GM12865 (cell line): ENCODE results near the gene ADNP.

Experiments
- DNase-seq: peaks from one replicate; pipeline ENCODE4 v3.0.0; 2010; ENCODE audit warnings: low read depth
- H3K4me3 ChIP-seq: 2 replicates; pipeline ENCODE4 v1.5.1; 2011; ENCODE audit warnings: mild to moderate bottlenecking, low read depth, low read length, control low read depth
- CTCF ChIP-seq: IDR thresholded peaks from 2 replicates; pipeline ENCODE4 v1.5.1; 2011; ENCODE audit warnings: low read length, control low read depth, low read depth, inconsistent platforms; ENCODE audit not compliant: insufficient read depth; ENCODE audit errors: missing control alignments

Gene ADNP

DNA sequence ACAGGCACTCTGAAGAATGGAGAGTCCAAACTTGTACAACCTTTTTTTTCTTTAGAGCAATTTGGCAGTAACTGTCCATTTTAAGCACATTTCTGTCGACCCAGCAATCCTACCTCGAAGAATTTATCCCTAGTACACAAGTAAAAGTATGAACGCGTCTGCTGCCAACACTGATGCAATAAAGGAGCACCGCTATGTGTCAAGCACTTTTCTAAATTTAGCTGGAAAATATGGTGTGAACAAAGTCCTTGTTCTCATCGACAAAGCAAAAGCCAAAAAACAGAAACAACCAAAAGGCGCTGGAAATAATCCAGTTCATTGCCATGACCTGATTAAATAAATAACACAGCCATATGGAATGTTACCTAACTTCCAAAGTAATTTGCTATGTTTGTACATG is 26.0 kb upstream of the ADNP start:
- no peak for TF ChIP-seq CTCF
- DNase-seq: no peak
- peak overlapping the region; percentile 96 for H3K4me3 ChIP-seq

DNA sequence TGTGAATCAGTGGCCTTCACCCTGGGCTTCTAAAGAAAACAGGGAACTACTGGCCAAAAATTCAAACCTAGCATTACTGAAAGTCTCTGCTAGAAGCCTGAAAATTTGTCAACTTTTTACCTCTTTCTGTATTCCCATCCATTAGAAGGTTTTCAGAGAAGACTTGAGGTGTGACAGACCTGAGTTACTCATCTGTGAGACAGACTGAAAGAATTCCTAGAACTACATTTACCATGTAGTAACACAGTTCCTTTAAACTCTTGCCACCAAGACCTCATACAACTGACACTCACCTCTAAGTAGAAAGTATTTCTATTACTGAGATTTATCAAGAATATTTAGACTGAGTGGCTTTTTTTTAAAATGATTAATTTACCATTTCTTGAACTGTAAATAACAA is 22.6 kb upstream of the ADNP start:
- no peak overlapping the region for H3K4me3 ChIP-seq
- TF ChIP-seq CTCF: no peak
- no peak for DNase-seq

GRCh38 chr20:50953196-50953595 is 22.0 kb upstream of the ADNP start:
- DNase-seq: no peak
- H3K4me3 ChIP-seq: no peak overlapping the region
- no peak for TF ChIP-seq CTCF

DNA sequence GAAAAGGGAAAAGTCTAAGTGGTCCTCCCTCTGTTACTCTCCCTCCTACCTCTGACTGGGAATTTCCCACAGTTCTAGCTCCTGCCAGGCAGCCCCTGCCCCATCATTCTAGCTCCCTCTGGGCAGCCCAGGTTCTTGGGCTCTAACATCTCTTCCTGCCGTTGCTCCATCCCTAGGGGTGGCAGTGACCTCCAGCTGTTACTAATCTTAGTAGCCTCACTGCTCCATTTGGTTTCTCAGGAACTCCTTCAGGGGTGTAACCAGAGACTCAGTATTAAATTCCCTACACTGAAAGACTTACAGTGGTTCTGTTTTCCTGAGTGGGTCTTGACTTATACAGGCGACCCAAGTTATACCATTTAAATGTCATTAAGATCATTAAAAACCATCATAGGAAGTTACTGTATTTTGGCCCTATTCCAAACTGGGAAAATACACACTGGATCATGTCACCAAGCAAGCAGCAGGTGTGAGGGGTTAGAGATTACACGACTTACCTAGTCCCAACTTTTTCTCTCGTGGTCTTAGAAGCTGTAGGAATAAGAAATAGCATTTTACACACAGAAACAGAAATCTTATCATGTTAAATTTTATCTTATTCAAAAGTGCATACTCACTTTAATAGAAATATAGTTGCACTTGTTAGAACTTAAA is 17.0 kb upstream of the ADNP start:
- H3K4me3 ChIP-seq: no peak overlapping the region
- DNase-seq: no peak

GRCh38 chr20:50943069-50943468 is 11.8 kb upstream of the ADNP start:
- H3K4me3 ChIP-seq: no peak overlapping the region
- TF ChIP-seq CTCF: no peak
- no peak for DNase-seq

More for the DNA sequence above, 17.0 kb upstream of the ADNP start:
- TF ChIP-seq CTCF: no peak

DNA sequence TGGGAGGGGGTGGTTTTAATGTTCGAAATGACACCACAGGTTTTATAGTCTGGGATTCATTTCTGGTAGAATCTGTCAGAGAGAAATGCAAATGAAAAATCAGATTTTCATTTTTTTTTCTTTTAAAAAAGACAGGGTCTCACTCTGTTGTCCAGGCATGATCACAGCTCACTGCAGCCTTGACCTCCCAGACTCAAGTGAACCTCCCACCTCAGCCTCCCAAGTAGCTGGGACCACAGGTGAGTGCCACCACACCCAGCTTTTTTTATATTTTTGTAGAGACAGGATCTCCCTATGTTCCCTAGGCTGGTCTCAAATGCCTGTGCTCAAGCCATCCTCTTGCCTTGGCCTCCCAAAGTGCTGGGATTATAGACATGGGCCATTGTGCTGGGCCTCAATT is 2.4 kb upstream of the ADNP start:
- DNase-seq: no peak
- no peak overlapping the region for H3K4me3 ChIP-seq
- no peak for TF ChIP-seq CTCF

GRCh38 chr20:50932691-50933280 is 1.5 kb upstream of the ADNP start:
- no peak overlapping the region for H3K4me3 ChIP-seq
- no peak for DNase-seq
- TF ChIP-seq CTCF: no peak
